Stimulated activated CD4-positive, alpha-beta T cell treated with anti-CD3 and anti-CD28 coated beads, Interleukin-2, amount 100 ng/mL, for 48 hours (primary cell): ENCODE measurements around the gene SAP30L.

Experiments used
- DNase-seq, 2 donors: peaks; one replicate each; pipeline ENCODE4 v3.0.0-alpha.2; 2020

The SAP30L gene

DNA sequence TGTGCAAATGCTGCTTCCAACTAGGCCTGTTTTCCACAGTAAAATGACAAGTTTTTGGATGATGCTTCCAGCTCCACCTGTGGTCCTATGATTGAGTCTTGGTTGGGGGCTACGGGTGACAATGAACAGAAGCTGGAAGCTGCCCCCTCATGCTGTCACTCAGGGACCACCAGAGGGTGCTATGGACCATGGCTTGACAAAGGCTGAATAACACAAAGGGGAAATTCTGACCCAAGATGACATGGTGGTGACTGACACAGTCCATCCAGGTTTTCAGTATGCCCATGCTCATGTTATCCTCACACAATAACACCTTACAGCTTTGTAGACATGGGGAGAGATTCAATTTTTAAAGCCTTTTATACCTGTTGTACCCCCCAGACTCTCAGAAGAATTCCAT is 23.9 kb upstream of the SAP30L start:
- DNase-seq = no peak

DNA sequence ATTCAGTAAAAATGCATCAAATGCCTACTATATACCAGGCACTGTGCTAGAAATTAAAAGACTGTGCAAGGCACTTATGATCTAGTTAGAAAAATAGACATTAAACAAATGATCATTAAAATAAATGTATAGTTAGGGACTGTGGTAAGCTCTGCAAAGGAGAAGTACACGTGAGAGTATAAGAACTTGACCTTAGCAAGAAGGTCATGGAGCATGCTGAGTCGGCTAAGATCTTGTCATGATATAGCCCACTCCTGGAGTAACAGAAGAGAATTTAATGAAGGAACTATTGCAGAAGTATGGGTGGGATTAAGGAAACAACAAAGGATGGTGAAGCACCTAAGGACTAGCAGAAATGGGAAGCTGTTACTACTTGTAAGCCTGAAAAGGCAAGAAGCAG is 23.5 kb upstream of the SAP30L start:
- DNase-seq = no peak

DNA sequence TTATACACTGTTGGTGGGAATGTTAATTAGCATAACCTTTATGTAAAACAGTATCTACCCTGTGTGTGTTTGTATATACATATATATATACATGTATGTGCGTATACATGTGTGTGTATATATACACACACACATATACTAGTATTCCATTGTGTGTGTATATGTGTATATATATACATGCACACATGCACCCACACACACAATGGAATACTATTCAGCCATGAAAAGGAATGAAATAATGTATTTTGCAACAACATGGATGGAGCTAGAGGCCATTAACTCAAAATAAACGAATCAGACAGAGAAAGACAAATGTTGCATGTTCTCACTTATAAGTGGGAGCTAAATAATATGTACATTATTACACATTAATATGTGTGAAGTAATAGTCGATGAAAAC is 17.6 kb upstream of the SAP30L start:
- DNase-seq = no peak

DNA sequence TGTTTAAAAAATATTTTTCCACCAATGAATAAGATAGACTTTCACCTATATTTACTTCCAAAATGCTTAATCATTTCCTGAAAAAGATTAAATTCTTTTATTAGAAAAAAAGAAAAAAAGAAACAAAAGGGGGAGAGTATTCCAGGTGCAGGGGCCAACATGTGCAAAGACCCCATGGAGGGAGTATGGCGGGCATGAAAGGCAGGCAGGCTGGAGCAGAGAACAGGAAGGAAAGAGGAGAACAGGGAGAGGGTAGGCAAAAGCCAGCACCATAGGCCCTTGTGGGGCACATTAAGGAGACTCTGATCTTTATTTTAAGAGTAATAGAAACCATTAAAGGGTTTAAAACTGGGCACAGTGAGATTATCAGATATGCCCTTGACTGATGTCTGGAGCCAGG is 16.5 kb upstream of the SAP30L start:
- DNase-seq = no peak

DNA sequence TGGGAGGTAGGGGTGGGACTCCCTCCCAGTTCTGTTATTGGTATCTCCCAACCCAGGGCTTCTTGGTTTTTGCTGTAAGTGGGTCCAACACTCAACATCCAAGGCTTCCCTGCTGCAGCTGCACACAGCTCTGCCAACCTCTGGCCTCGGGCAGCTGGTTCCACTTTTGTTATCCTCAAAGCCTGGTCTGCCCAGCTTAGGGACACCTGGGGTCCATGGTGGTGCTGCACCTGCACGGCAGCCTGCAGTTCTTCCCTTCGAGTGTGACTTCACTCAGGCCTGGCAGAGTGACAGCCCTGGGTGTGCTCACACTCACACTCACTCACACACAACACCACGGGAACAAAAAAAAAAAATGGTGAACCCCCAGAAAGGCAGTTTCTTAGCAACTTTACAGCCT is 15.3 kb upstream of the SAP30L start:
- no peak for DNase-seq

DNA sequence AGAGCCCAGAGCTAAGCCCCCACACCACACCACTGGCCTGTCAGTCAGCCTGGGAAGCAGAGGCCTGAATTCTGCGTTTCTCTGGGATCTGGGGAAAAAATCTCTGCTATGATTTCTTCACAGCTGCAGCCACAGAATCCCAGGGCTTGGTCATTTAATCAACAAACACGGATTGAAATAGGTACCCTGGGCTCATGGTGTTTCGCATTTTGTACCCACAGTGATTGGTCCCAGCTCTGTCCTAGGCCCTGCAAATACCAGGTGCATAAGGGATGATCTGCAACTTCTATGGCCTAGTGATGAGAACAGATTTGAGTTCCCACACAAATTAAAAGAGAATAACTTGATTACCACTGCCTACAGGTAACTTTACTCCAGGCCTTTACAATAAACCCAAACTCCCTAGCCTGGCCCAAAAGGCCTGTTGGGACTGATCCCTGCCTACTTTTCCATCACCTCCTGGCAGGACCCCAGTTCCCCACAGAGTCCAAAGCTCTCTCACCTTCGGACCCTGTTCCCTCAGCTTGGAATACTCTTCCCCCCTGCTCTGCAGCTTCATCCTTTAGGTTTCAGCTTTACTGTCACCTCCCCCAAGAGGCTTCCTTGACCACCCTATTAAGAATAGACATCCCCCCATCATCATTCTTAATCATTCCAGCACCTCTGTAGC is 14.7 kb upstream of the SAP30L start:
- no peak for DNase-seq

GRCh38 chr5:154435226-154435625 is 10.6 kb upstream of the SAP30L start:
- no peak for DNase-seq

DNA sequence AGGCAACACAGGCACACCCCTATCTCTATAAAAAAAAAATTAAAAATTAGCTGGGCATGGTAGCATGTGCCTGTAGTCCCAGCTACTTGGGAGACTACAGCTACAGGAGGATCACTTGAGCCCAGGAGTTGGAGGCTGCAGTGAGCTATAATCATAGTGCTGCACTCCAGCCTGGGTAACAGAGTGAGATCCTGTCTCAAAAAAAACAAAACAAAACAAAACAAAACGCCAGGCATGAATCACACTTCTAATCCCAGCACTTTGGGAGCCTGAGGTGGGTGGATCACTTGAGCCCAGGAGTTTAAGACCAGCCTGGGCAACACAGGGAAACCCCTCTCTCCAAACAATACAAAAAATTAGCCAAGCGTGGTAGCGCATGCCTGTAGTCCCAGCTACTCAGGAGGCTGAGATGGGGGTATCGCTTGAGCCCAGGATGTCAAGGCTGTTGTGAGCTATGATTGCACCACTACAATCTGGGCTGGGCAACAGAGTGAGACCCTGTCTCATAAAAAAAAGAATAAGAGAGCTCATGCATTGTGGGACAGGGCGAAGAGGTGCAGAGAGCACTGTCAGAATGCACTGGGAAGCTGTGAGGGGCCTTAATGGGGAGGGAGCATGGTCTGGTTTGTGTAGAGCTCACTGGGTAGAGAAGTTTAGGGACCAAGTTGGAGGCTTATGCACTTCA is 8.4 kb upstream of the SAP30L start:
- no peak for DNase-seq

- no peak for DNase-seq
Measured at GRCh38 chr5:154440540-154440939, 5.3 kb upstream of the SAP30L start.

DNA sequence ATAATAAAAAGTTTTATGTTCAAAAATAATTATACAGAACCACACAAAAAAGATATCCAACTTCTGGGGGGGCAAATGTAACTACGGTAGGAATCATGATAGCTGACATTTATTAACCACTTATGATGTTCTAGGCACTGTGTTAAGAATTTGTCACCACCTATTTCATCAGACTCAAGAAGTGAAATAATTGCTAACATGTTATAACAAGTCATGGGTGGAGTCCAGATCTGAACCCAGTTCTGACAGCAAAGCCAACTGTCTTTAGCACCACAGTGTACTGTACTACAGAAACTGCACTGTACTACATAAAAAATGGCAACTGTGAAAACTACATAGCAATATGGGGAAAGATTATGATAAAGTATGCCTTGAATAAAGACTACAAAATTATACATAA is 3.0 kb upstream of the SAP30L start:
- no peak for DNase-seq

GRCh38 chr5:154444556-154445421 is 1.0 kb upstream of the SAP30L start:
- peak in 1 of 2 donors; percentile 7 for DNase-seq

- peak; percentile 10 to 18 for DNase-seq
Measured at GRCh38 chr5:154446195-154447088, 645 bp downstream of the SAP30L start.

DNA sequence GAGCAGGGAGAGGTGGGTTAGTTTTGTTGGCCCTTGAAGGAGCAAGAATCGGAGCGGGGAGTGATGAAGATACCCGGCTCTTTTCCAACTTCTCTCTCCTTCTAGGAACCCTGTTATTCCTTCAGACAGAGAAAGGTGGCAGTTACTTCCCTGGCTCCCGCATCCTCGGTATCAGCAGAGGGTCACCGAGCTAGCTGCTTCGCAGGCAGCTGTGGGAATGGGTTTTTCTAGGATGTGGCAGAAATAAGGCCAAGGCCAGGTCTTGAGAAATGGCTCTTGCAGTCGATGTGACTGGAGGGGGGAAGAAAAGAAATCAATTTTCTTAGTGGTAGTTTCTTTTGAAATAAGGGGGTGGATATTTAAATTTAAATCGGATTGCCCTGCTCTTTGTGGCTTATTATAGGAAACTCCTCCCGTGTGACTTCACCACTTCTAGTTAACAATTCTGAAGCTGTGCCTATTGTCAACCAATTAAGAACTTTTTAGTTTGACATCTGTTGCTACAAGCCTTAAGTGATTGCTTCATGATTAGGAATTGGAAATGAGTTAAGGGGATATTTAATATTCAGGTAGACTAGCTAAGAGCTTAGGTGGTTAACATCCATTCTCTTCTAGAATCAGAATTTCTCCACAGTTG is 1.4 kb downstream of the SAP30L start:
- DNase-seq = no peak

GRCh38 chr5:154449786-154450185 is 4.0 kb downstream of the SAP30L start:
- no peak for DNase-seq

DNA sequence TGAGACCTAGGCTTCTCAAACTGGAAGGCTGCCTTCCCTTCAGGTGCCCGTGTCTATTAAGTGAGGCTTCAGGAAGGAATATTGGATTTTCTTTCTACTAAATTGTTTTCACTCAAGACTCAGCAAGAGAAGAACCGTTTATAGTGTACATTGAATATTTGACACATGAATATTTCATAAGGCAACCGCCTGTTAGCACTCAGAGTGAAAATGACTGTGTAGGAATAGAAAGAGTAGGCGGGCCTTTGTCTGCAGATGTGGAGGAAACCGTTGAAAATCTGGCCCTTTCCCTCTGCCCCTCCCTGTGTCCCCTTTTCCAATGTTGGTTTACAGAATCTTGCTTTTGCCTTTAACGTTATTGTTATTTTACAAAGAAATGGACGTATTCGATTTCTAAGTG is 6.2 kb downstream of the SAP30L start:
- DNase-seq = no peak

DNA sequence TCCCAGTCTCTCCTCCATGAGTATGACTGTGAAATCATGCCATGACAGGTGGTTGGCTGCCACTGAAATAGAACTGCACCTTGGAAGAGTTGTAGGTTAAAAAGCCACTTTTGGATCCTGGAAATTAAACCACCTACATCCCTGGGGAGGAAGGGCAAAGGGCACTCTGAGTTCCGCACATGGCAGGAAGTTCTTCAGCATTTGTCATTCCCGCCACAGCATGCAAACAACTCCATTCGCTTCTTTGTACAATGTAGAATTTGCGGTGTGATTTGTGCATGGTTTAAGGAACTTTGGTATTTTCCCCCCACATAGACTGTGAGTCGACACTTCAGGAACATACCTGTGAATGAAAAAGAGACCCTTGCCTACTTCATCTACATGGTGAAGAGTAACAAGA is 9.8 kb downstream of the SAP30L start:
- DNase-seq = no peak

DNA sequence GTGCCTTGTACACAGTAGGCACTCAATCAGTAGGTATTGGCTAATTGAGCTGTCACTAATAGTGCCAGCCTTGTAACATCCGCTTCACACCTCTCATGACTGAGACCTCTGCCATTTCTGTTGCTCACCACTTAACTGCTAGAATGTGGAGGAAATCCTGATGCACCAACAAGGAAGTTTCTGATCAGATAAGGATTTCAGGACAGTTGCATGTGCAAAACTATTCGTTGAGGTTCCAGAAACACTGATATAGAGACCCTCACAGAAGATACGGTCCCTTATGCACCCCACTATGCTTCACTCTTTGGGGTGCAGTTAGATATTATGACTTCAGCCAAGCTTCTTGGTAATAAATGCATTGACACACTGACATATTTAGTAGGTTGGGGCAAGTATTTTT is 10.7 kb downstream of the SAP30L start:
- no peak for DNase-seq

DNA sequence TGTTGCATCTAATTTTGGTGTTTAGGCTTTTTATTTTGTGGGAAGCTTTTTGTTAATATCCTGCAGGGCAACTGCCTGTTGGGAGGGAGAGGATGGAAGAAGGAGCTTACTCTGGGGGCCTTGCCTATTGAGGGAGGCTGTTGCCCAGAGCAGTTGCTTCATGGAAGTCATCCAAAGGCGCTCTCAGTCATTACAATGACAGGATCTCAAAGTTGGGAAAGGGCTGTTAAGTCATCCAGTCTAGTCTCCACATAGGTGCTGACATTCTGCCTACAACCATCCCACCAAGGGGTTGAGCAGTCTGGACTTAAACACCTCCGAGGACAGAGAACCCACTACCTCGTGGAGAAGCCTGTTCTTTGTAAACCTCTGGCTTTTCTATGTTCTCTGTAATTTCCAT is 13.2 kb downstream of the SAP30L start:
- DNase-seq = no peak

- no peak for DNase-seq
Measured at GRCh38 chr5:154460172-154460571, 14.4 kb downstream of the SAP30L start.

GRCh38 chr5:154461531-154461930 is 15.7 kb downstream of the SAP30L start:
- DNase-seq = no peak

- DNase-seq = no peak
Measured at GRCh38 chr5:154464438-154464837, 18.6 kb downstream of the SAP30L start.

GRCh38 chr5:154465169-154465568 is 19.4 kb downstream of the SAP30L start:
- DNase-seq = no peak
